Smooth muscle cell (in vitro differentiated cells): ENCODE results near the gene SH3RF3. TPM values are rescaled to one million over a fixed set of nuclear protein-coding genes. Genes with fewer than 3 reads are reported as not detected.

ENCODE experiments used
- DNase-seq: peaks from one replicate; lab custom pipeline; 2025; ENCODE audit not compliant: unreplicated experiment; lab: John Stamatoyannopoulos, UW
- H2AFZ ChIP-seq: fragments of 200-600 bp; sonication (generic); 2 replicates; pipeline ENCODE4 v1.6.0; 2016; ENCODE audit warnings: antibody characterized with exemption, low read depth, mild to moderate bottlenecking
- H3F3A ChIP-seq: fragments of 200-600 bp; sonication (generic); 2 replicates; pipeline ENCODE4 v1.6.0; 2017; ENCODE audit warnings: antibody characterized with exemption, low read depth
- H3K27ac ChIP-seq: fragments of 200-600 bp; sonication (generic); 2 replicates; pipeline ENCODE4 v1.5.1; 2016; ENCODE audit warnings: low read depth, mild to moderate bottlenecking
- H3K27me3 ChIP-seq: fragments of 200-600 bp; sonication (generic); 2 replicates; pipeline ENCODE4 v1.6.1; 2016; ENCODE audit warnings: low read depth, mild to moderate bottlenecking
- H3K36me3 ChIP-seq: fragments of 200-600 bp; sonication (generic); 2 replicates; pipeline ENCODE4 v1.5.1; 2016; ENCODE audit warnings: low read depth
- H3K4me1 ChIP-seq: fragments of 200-600 bp; sonication (generic); 2 replicates; pipeline ENCODE4 v1.5.1; 2016; ENCODE audit warnings: low read depth
- H3K4me2 ChIP-seq: fragments of 200-600 bp; sonication (generic); 2 replicates; pipeline ENCODE4 v1.6.0; 2016; ENCODE audit warnings: mild to moderate bottlenecking
- H3K4me3 ChIP-seq: fragments of 200-600 bp; sonication (generic); 2 replicates; pipeline ENCODE4 v1.5.1; 2016; ENCODE audit warnings: mild to moderate bottlenecking
- H3K79me2 ChIP-seq: fragments of 200-600 bp; sonication (generic); 2 replicates; pipeline ENCODE4 v1.6.0; 2016; ENCODE audit warnings: low read depth, mild to moderate bottlenecking
- H3K9ac ChIP-seq: fragments of 200-600 bp; sonication (generic); 2 replicates; pipeline ENCODE4 v1.6.0; 2016; ENCODE audit warnings: low read depth
- H3K9me3 ChIP-seq: fragments of 200-600 bp; sonication (generic); replicated peaks from 2 replicates; pipeline ENCODE4 v1.5.1; 2016; ENCODE audit warnings: low read depth
- H4K20me1 ChIP-seq: fragments of 200-600 bp; sonication (generic); 2 replicates; pipeline ENCODE4 v1.6.0; 2016; ENCODE audit warnings: low read depth
- WGBS: methylation state at CpG from one replicate; pipeline ENCODE4 v1.1.7; 2016; ENCODE audit warnings: low lambda C conversion rate; 5-methylcytosine and 5-hydroxymethylcytosine counted together
- polyA plus RNA-seq: library from polyadenylated mRNA; unstranded; fragments of >200 nt; fragmentation: Nextera tagmentation; extraction: Ambion mirVana; gene quantifications from 2 replicates; pipeline ENCODE4 v1.2.1, GENCODE V29; 2016
- total RNA-seq: library from RNA; depleted of rRNA; stranded (reverse); fragments of >200 nt; gene quantifications from 2 replicates; pipeline ENCODE4 v1.2.3, GENCODE V29; 2014
- TF ChIP-seq, protein P1 (sequence below): fragments of 200-600 bp; sonication (generic); IDR thresholded peaks from 2 replicates; pipeline ENCODE4 v1.5.1; 2017; ENCODE audit warnings: borderline replicate concordance, mild to moderate bottlenecking, antibody characterized with exemption; ENCODE audit not compliant: insufficient read depth, poor library complexity, severe bottlenecking

Gene SH3RF3
- total and polyA plus RNA-seq, 2 experiments from 2014 or later, result 6.6 to 11.8 TPM

DNA sequence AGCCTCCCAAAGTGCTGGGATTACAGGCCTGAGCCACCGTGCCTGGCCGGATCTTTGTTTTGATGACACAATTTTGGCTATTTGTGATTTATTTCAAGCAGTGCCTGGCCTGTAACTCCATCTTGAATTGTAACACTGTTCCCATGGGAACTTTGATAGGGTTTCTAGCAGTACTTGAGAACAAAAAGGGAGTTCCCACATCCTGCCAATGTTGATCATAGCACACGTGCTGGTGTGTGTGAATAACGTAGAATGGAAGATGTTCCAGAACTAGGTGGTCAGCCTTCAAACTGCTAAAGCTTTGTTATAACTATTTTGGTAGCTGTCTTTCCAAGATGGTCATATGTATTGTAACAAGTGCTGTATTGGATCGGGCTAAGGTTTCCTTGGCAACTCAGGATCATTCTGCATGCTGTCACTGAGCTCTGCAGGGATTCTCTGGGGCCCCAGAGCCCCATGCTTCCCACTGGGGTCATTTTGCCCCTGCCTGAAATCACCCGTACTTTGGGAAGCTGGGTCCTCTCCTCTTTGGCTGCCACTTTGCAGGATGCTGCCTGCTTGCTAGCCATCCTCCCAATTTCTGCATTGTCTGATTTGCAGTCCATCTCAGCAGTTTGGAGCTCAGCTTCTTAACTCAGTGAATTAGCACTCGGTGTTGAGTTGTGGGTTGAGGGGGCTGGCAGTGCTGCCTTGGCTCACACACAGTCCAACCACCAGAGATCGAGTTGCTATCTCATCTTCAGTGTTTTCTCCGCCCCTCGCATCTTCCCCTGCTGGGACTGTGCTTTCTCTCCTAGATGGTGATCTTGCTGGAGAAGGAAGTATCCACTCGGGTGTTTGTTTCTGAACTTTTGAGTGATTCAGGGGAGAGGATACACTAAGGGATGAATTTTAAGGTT is 26.8 kb downstream of the SH3RF3 start:
- no peak overlapping the region for H3K27ac ChIP-seq
- TF ChIP-seq, protein P1, sequence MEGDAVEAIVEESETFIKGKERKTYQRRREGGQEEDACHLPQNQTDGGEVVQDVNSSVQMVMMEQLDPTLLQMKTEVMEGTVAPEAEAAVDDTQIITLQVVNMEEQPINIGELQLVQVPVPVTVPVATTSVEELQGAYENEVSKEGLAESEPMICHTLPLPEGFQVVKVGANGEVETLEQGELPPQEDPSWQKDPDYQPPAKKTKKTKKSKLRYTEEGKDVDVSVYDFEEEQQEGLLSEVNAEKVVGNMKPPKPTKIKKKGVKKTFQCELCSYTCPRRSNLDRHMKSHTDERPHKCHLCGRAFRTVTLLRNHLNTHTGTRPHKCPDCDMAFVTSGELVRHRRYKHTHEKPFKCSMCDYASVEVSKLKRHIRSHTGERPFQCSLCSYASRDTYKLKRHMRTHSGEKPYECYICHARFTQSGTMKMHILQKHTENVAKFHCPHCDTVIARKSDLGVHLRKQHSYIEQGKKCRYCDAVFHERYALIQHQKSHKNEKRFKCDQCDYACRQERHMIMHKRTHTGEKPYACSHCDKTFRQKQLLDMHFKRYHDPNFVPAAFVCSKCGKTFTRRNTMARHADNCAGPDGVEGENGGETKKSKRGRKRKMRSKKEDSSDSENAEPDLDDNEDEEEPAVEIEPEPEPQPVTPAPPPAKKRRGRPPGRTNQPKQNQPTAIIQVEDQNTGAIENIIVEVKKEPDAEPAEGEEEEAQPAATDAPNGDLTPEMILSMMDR, result no peak
- H3F3A ChIP-seq, result no peaks in the 10 kb centered on the region
- H3K27me3 ChIP-seq, result no peaks in the 10 kb centered on the region
- H3K9ac ChIP-seq, result no peak overlapping the region
- no peaks in the 10 kb centered on the region for H3K9me3 ChIP-seq
- peak overlapping the region; percentile 14 for H3K4me2 ChIP-seq
- DNase-seq, result no peak
- peaks cover 62% of the 10 kb centered on the region for H3K79me2 ChIP-seq
- H3K36me3 ChIP-seq, result no peaks in the 10 kb centered on the region
- no peak overlapping the region for H2AFZ ChIP-seq
- no peak overlapping the region for H3K4me3 ChIP-seq
- peaks cover 4% of the 10 kb centered on the region for H3K4me1 ChIP-seq
- peaks cover 84% of the 10 kb centered on the region for H4K20me1 ChIP-seq
- WGBS, result 59% methylated on average over 11 of the region's 11 CpGs

DNA sequence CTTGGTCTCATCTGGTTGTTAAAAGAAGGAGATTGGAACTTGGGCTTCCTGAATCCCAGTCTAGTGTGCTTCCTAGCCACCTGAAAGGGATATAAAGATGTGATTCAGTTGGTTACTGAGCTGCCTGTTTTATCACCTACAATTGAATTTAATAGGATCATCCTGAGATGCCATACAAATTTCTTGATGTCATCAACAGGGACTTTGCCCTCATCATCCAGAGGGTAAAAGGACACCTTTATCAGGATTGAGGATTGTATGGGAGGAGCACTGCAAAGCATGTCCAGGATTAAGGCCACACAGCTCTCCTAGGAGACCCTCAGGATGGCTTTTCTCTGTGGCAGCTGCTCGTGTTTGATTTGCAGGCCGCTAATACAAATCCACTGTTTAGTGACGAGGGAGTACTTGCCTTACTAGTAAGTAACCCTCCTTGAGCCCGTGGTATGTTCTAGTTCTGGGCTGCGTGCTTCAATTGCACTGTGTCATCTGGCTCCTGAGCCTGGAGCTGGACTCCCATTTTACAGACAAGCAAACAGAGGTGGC is 28.6 kb downstream of the SH3RF3 start:
- H3K27me3 ChIP-seq, result no peaks in the 10 kb centered on the region
- H3K4me2 ChIP-seq, result no peak overlapping the region
- no peak overlapping the region for H3K9ac ChIP-seq
- no peak overlapping the region for H3K4me3 ChIP-seq
- WGBS, result 94% methylated on average over 5 of the region's 5 CpGs
- peaks cover 53% of the 10 kb centered on the region for H3K79me2 ChIP-seq
- H3F3A ChIP-seq, result no peaks in the 10 kb centered on the region
- TF ChIP-seq, protein P1, result no peak
- H4K20me1 ChIP-seq, result peaks cover 73% of the 10 kb centered on the region
- DNase-seq, result no peak
- H3K36me3 ChIP-seq, result no peaks in the 10 kb centered on the region
- H2AFZ ChIP-seq, result no peak overlapping the region
- peaks cover 4% of the 10 kb centered on the region for H3K4me1 ChIP-seq
- no peak overlapping the region for H3K27ac ChIP-seq
- no peaks in the 10 kb centered on the region for H3K9me3 ChIP-seq

DNA sequence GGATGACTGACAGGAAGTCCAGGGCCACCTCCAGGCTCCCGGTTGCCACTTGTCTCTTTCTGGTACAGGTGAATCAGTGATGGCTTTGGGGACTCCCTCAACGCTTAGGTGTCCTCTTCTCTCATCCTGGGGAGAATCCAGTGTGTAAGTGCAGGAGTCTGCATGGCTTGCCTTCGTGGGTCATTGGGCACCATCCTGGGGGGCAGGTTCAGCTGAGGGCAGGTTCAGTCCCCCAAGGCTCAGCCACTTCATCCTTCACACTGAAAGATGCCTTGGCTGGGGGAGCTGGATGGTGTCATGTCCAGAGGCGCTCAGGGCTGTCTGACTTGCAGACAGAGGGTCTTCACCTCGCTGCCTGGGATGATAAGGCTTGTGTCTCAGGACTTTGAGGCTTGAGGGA is 29.2 kb downstream of the SH3RF3 start:
- Histone ChIP-seq H3K27ac (no peak overlapping the region), H4K20me1 (peaks cover 68% of the 10 kb centered on the region), H3K36me3 (no peaks in the 10 kb centered on the region), H3K9ac (no peak overlapping the region), H3K27me3 (no peaks in the 10 kb centered on the region), H3F3A (no peaks in the 10 kb centered on the region), H3K9me3 (no peaks in the 10 kb centered on the region), H3K4me2 (no peak overlapping the region), H3K4me3 (no peak overlapping the region), H2AFZ (no peak overlapping the region), H3K79me2 (peaks cover 59% of the 10 kb centered on the region), H3K4me1 (peaks cover 4% of the 10 kb centered on the region)
- 90% methylated on average over 5 of the region's 5 CpGs for WGBS
- TF ChIP-seq, protein P1, result no peak
- no peak for DNase-seq
